Panc1 (cell line): ENCODE data around the gene MEF2D.

ENCODE experiments used
- POLR2AphosphoS5 ChIP-seq: IDR thresholded peaks from 2 replicates; pipeline ENCODE4 v1.6.1; 2012; ENCODE audit warnings: mild to moderate bottlenecking, low read depth, low read length, moderate library complexity
- SIN3A ChIP-seq: IDR thresholded peaks from 2 replicates; pipeline ENCODE4 v1.6.1; 2012; ENCODE audit warnings: low read depth, mild to moderate bottlenecking, low read length, moderate library complexity, borderline replicate concordance; ENCODE audit not compliant: insufficient read depth
- TF ChIP-seq, protein P1 (sequence below): fragments of 450-650 bp; IDR thresholded peaks from 2 replicates; pipeline ENCODE4 v1.5.1; 2017; ENCODE audit warnings: mild to moderate bottlenecking

DNA sequence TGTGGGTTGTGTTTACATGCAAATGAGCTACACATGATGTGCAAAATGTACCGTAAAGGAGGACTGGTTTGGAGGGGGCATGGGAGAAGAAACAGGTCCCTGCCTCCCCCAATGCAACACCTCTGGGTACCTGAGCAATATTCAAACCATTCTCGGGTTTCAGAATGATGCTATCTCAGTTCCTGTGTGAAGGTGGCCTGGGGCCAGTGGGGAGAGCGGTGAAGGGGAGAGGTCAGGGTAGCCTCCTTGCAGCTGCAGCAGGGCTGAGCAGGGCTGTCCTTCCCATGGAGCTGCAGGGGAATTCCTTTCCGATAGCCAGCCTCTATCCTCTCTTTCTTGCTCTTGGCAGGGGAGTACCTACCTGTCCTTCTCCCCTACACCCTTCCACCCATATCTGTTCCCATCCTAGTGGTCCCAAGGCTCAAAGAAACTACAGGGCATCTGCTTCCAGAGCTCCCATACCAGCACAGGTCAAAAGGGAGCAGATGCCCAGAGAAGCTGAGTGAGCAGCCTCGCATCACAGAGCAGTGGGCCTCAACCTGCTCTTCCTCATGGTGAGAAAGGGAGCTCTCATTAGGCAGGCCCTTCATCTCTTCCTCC lies 11.9 kb downstream of the MEF2D start:
- TF ChIP-seq, protein P1, sequence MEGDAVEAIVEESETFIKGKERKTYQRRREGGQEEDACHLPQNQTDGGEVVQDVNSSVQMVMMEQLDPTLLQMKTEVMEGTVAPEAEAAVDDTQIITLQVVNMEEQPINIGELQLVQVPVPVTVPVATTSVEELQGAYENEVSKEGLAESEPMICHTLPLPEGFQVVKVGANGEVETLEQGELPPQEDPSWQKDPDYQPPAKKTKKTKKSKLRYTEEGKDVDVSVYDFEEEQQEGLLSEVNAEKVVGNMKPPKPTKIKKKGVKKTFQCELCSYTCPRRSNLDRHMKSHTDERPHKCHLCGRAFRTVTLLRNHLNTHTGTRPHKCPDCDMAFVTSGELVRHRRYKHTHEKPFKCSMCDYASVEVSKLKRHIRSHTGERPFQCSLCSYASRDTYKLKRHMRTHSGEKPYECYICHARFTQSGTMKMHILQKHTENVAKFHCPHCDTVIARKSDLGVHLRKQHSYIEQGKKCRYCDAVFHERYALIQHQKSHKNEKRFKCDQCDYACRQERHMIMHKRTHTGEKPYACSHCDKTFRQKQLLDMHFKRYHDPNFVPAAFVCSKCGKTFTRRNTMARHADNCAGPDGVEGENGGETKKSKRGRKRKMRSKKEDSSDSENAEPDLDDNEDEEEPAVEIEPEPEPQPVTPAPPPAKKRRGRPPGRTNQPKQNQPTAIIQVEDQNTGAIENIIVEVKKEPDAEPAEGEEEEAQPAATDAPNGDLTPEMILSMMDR, result no peak
- no peak for TF ChIP-seq POLR2AphosphoS5
- no peak for TF ChIP-seq SIN3A
